Vagina (tissue), 2 donors: ENCODE measurements around the gene IKZF3. TPM values are rescaled to one million over a fixed set of nuclear protein-coding genes. Genes with fewer than 3 reads are reported as not detected.

Experiments
- DNase-seq, 2 donors: peaks; one replicate each; pipeline ENCODE4 v3.0.0-alpha.2; 2017; ENCODE audit errors: extremely low spot score in 2 of 2
- H3K27ac ChIP-seq: fragments of 200-600 bp; sonication (generic); one replicate; pipeline ENCODE4 v1.5.1; 2019
- H3K27me3 ChIP-seq: fragments of 200-600 bp; sonication (generic); one replicate; pipeline ENCODE4 v1.5.1; 2019
- H3K36me3 ChIP-seq, 2 donors: fragments of 200-600 bp; sonication (generic); one replicate each; pipeline ENCODE4 v1.5.1; 2017 to 2019
- H3K4me1 ChIP-seq: fragments of 200-600 bp; sonication (generic); one replicate; pipeline ENCODE4 v1.5.1; 2019
- H3K4me3 ChIP-seq, 2 donors: fragments of 200-600 bp; sonication (generic); 1 replicate in 1 of 2; 2 replicates in 1 of 2; pipeline ENCODE4 v1.5.1; 2016 to 2019
- H3K9me3 ChIP-seq: fragments of 200-600 bp; sonication (generic); one replicate; pipeline ENCODE4 v1.5.1; 2019
- CTCF ChIP-seq, 3 experiments: fragments of 450-650 bp in 2 of 3; fragments of 200-600 bp in 1 of 3; sonication (generic) in 1 of 3; IDR thresholded peaks; one replicate each; pipeline ENCODE4 v1.5.1; 2017 to 2019; ENCODE audit warnings: antibody characterized with exemption in 3 of 3, mild to moderate bottlenecking in 2 of 3, moderate library complexity in 2 of 3
- POLR2A ChIP-seq, 2 donors: fragments of 450-650 bp; IDR thresholded peaks; one replicate each; pipeline ENCODE4 v1.6.1; 2017; ENCODE audit warnings: antibody characterized with exemption in 2 of 2, mild to moderate bottlenecking in 2 of 2, moderate library complexity in 2 of 2
- POLR2AphosphoS5 ChIP-seq, 2 donors: sonication (generic); formaldehyde crosslinking; IDR thresholded peaks; one replicate each; pipeline ENCODE4 v1.9.0; 2017; ENCODE audit warnings: antibody characterized with exemption in 2 of 2, mild to moderate bottlenecking in 2 of 2, low read depth in 1 of 2; ENCODE audit not compliant: insufficient read depth in 1 of 2
- intact Hi-C: fragments of 100-400 bp; cut with DNase I; formaldehyde crosslinking; loops from one replicate; pipeline ENCODE4 v1.15.1; 2023
- microRNA-seq: library from miRNA; unstranded; fragments of <30 nt; microRNA quantifications from one replicate; pipeline ENCODE4, GENCODE V29; 2017; ENCODE audit warnings: borderline number of aligned reads, borderline replicate concordance
- small RNA-seq: library from RNA; depleted of rRNA; stranded (forward); fragments of <200 nt; gene quantifications from one replicate; pipeline ENCODE3, GENCODE V24; 2016
- total RNA-seq: library from RNA; depleted of rRNA; stranded (reverse); fragments of >200 nt; gene quantifications from one replicate; pipeline ENCODE4 v1.2.3, GENCODE V29; 2016

Gene IKZF3
- total RNA-seq, 1 donor from 2014 or later = 5.9 TPM

- Histone ChIP-seq H3K4me1 (peaks cover 32% of the 10 kb centered on the region), H3K4me3 (no peak overlapping the region), H3K27me3 (no peaks in the 10 kb centered on the region), H3K36me3 (peaks cover 0 to 56% of the 10 kb centered on the region in 2 donors), H3K9me3 (no peaks in the 10 kb centered on the region), H3K27ac (no peak overlapping the region)
- intact Hi-C loops = no loop called here
- no peak for DNase-seq
- TF ChIP-seq POLR2AphosphoS5 (IDR thresholded peaks at IDR 0.05; ENCODE audit: insufficient read depth in 1 of 2, low read depth in 1 of 2) (no peak), CTCF (IDR thresholded peaks at IDR 0.05) (no peak), POLR2A (IDR thresholded peaks at IDR 0.05) (no peak)
These were observed 154.7 kb downstream of the IKZF3 start for GRCh38 chr17:39709319-39709997.

Small RNAs within 50 kb of the gene (microRNA-seq; reads per million reads assigned to microRNA genes)
- gene MIR4728 = 3.8 reads per million

Small RNAs within 50 kb of the gene (small RNA-seq; reads per million reads assigned to genes)
- gene AC090844.1 = not detected
- gene MIR4728 = not detected

Other genes starting within 250 kb of the IKZF3 start
- 9.3 TPM for gene PPP1R1B, start 237.4 kb downstream of the IKZF3 start, total RNA-seq
- 148 TPM for gene STARD3, start 227.2 kb downstream of the IKZF3 start, total RNA-seq
- 0.49 TPM for gene TCAP, start 199.0 kb downstream of the IKZF3 start, total RNA-seq
- 5.6 TPM for gene PNMT, start 195.9 kb downstream of the IKZF3 start, total RNA-seq
- 17.7 TPM for gene PGAP3, start 176.3 kb downstream of the IKZF3 start, total RNA-seq
- 52.1 TPM for gene ERBB2, start 164.2 kb downstream of the IKZF3 start, total RNA-seq
- gene MIEN1, start 133.8 kb downstream of the IKZF3 start, total RNA-seq = 74.2 TPM
- gene GRB7, start 126.4 kb downstream of the IKZF3 start, total RNA-seq = 23.6 TPM
- not detected for gene ZPBP2, start 3.9 kb upstream of the IKZF3 start, total RNA-seq
- 10.8 TPM for gene GSDMB, start 54.3 kb upstream of the IKZF3 start, total RNA-seq
- gene ORMDL3, start 63.3 kb upstream of the IKZF3 start, total RNA-seq = 42.7 TPM
- gene LRRC3C, start 63.4 kb upstream of the IKZF3 start, total RNA-seq = not detected
- gene GSDMA, start 98.7 kb upstream of the IKZF3 start, total RNA-seq = 0.74 TPM
- gene PSMD3, start 116.5 kb upstream of the IKZF3 start, total RNA-seq = 95.0 TPM
- 25.3 TPM for gene CSF3, start 151.1 kb upstream of the IKZF3 start, total RNA-seq
- 106 TPM for gene MED24, start 190.1 kb upstream of the IKZF3 start, total RNA-seq
- 40.3 TPM for gene THRA, start 198.7 kb upstream of the IKZF3 start, total RNA-seq
- gene NR1D1, start 236.3 kb upstream of the IKZF3 start, total RNA-seq = 15.0 TPM